OCI-LY3 (cell line): ENCODE results near the gene ACTR1A.

Source experiments
- CTCF ChIP-seq: fragments of 200-600, 300-600 bp; sonication (generic); IDR thresholded peaks from 2 replicates; pipeline ENCODE4 v1.5.1; 2014; ENCODE audit warnings: antibody characterized with exemption, low read length, low read depth
- EZH2phosphoT487 ChIP-seq: fragments of 200-600 bp; shearing (Covaris generic); IDR thresholded peaks from 2 replicates; pipeline ENCODE4 v1.6.1; 2018; ENCODE audit warnings: antibody characterized with exemption, mixed run types, low read depth

GRCh38 chr10:102537367-102537766 is 34.9 kb upstream of the ACTR1A start:
- TF ChIP-seq CTCF (no peak), EZH2phosphoT487 (no peak)
